Astrocyte (in vitro differentiated cells and primary cell): Measurements from ENCODE around the gene ADCY2. TPM values are rescaled to one million over a fixed set of nuclear protein-coding genes. Genes with fewer than 3 reads are reported as not detected.

ENCODE experiments used
- DNase-seq: peaks from one replicate; pipeline ENCODE4 v3.0.0-alpha.2; 2010; ENCODE audit warnings: low read depth
- FAIRE-seq: peaks from 2 replicates; lab custom pipeline; 2011; peaks lifted over from hg19 to GRCh38; lab: Jason Lieb, UNC
- H2AFZ ChIP-seq: 2 replicates; pipeline ENCODE4 v1.6.0; 2012; ENCODE audit warnings: low read depth, low read length, inconsistent platforms
- H3K27ac ChIP-seq: 2 replicates; pipeline ENCODE4 v1.5.1; 2011; ENCODE audit warnings: low read depth, low read length, inconsistent platforms
- H3K27me3 ChIP-seq: 2 replicates; pipeline ENCODE4 v1.6.0; 2011; ENCODE audit warnings: low read length, inconsistent platforms; ENCODE audit not compliant: insufficient read depth
- H3K36me3 ChIP-seq: 2 replicates; pipeline ENCODE4 v1.5.1; 2011; ENCODE audit warnings: low read length, inconsistent platforms; ENCODE audit not compliant: insufficient read depth
- H3K4me1 ChIP-seq: 2 replicates; pipeline ENCODE4 v1.5.1; 2011; ENCODE audit warnings: low read length, inconsistent platforms; ENCODE audit not compliant: insufficient read depth
- H3K4me2 ChIP-seq: 2 replicates; pipeline ENCODE4 v1.6.0; 2012; ENCODE audit warnings: low read length, inconsistent platforms
- H3K4me3 ChIP-seq: 2 replicates; pipeline ENCODE4 v1.5.1; 2011; ENCODE audit warnings: low read depth, mild to moderate bottlenecking, low read length, inconsistent platforms; ENCODE audit not compliant: insufficient read depth
- H3K79me2 ChIP-seq: 2 replicates; pipeline ENCODE4 v1.6.0; 2012; ENCODE audit warnings: mild to moderate bottlenecking, low read length, inconsistent platforms; ENCODE audit not compliant: insufficient read depth
- H3K9ac ChIP-seq: 2 replicates; pipeline ENCODE4 v1.6.0; 2012; ENCODE audit warnings: mild to moderate bottlenecking, low read length, inconsistent platforms
- H3K9me3 ChIP-seq: 2 replicates; pipeline ENCODE4 v1.5.1; 2012; ENCODE audit warnings: low read depth, mild to moderate bottlenecking, low read length, inconsistent platforms; ENCODE audit not compliant: insufficient read depth
- H4K20me1 ChIP-seq: 2 replicates; pipeline ENCODE4 v1.6.0; 2012; ENCODE audit warnings: low read length, inconsistent platforms; ENCODE audit not compliant: insufficient read depth
- H3K27ac Mint-ChIP-seq: one replicate; pipeline ENCODE4 v1.8.0; 2021; ENCODE audit warnings: mild to moderate bottlenecking, mixed read lengths; ENCODE audit not compliant: unreplicated experiment
- H3K27me3 Mint-ChIP-seq: one replicate; pipeline ENCODE4 v1.8.0; 2021; ENCODE audit warnings: low read depth, mixed read lengths; ENCODE audit not compliant: unreplicated experiment
- H3K36me3 Mint-ChIP-seq: one replicate; pipeline ENCODE4 v1.8.0; 2021; ENCODE audit warnings: low read depth, mixed read lengths; ENCODE audit not compliant: unreplicated experiment
- H3K4me1 Mint-ChIP-seq: one replicate; pipeline ENCODE4 v1.8.0; 2021; ENCODE audit warnings: low read depth, mixed read lengths; ENCODE audit not compliant: unreplicated experiment
- H3K4me3 Mint-ChIP-seq: one replicate; pipeline ENCODE4 v1.8.0; 2021; ENCODE audit warnings: mild to moderate bottlenecking, moderate library complexity, mixed read lengths; ENCODE audit not compliant: unreplicated experiment
- H3K9me3 Mint-ChIP-seq: one replicate; pipeline ENCODE4 v1.8.0; 2021; ENCODE audit warnings: mild to moderate bottlenecking, mixed read lengths; ENCODE audit not compliant: unreplicated experiment
- CTCF ChIP-seq: IDR thresholded peaks from 2 replicates; pipeline ENCODE4 v1.5.1; 2011; ENCODE audit warnings: low read depth, mild to moderate bottlenecking, inconsistent platforms, low read length, moderate library complexity; ENCODE audit not compliant: insufficient read depth
- EZH2 ChIP-seq: IDR thresholded peaks from 2 replicates; pipeline ENCODE4 v1.6.1; 2012; ENCODE audit warnings: mild to moderate bottlenecking, low read length, inconsistent platforms; ENCODE audit not compliant: insufficient read depth
- total RNA-seq: library from RNA; stranded (reverse); gene quantifications from 2 replicates; pipeline ENCODE4 v1.2.1, GENCODE V29; 2021

The ADCY2 gene
- total RNA-seq, 1 donor from 2014 or later, result 5.7 TPM

- Mint-ChIP-seq H3K27ac (peak overlapping the region; percentile 20), H3K4me1 (peaks cover 5% of the 10 kb centered on the region), H3K9me3 (peaks cover 4% of the 10 kb centered on the region), H3K4me3 (no peak overlapping the region), H3K36me3 (no peaks in the 10 kb centered on the region), H3K27me3 (no peaks in the 10 kb centered on the region)
- Histone ChIP-seq H3K27ac (no peak overlapping the region), H3K4me2 (no peak overlapping the region), H3K9me3 (peaks cover 2% of the 10 kb centered on the region), H3K4me1 (no peaks in the 10 kb centered on the region), H2AFZ (no peak overlapping the region), H3K36me3 (no peaks in the 10 kb centered on the region), H3K79me2 (no peaks in the 10 kb centered on the region), H3K27me3 (no peaks in the 10 kb centered on the region), H4K20me1 (no peaks in the 10 kb centered on the region), H3K9ac (no peak overlapping the region), H3K4me3 (no peak overlapping the region)
- TF ChIP-seq EZH2 (no peak), CTCF (no peak)
- FAIRE-seq (no peak), DNase-seq (peak; percentile 61)
These were observed 31.6 kb upstream of the ADCY2 start for GRCh38 chr5:7364226-7364875.

- no peaks in the 10 kb centered on the region for H3K4me1 ChIP-seq
- no peak for TF ChIP-seq CTCF
- no peak for TF ChIP-seq EZH2
- H3K4me2 ChIP-seq, result no peak overlapping the region
- FAIRE-seq, result no peak
- peaks cover 10% of the 10 kb centered on the region for H3K9me3 ChIP-seq
- H3K27ac ChIP-seq, result no peak overlapping the region
- no peak for DNase-seq
- no peaks in the 10 kb centered on the region for H3K79me2 ChIP-seq
- H3K27me3 Mint-ChIP-seq, result no peaks in the 10 kb centered on the region
- H3K9ac ChIP-seq, result no peak overlapping the region
- H3K27ac Mint-ChIP-seq, result no peak overlapping the region
- H4K20me1 ChIP-seq, result no peaks in the 10 kb centered on the region
- no peak overlapping the region for H3K4me3 ChIP-seq
- no peaks in the 10 kb centered on the region for H3K36me3 Mint-ChIP-seq
- H3K9me3 Mint-ChIP-seq, result peaks cover 2% of the 10 kb centered on the region
- no peak overlapping the region for H3K4me3 Mint-ChIP-seq
- H2AFZ ChIP-seq, result no peak overlapping the region
- H3K36me3 ChIP-seq, result no peaks in the 10 kb centered on the region
- no peaks in the 10 kb centered on the region for H3K27me3 ChIP-seq
- peaks cover 5% of the 10 kb centered on the region for H3K4me1 Mint-ChIP-seq
These were observed 28.2 kb upstream of the ADCY2 start for GRCh38 chr5:7367780-7368179.

- H3K4me3 Mint-ChIP-seq, result no peak overlapping the region
- no peaks in the 10 kb centered on the region for H3K4me1 Mint-ChIP-seq
- no peaks in the 10 kb centered on the region for H4K20me1 ChIP-seq
- no peaks in the 10 kb centered on the region for H3K36me3 ChIP-seq
- no peak overlapping the region for H3K9ac ChIP-seq
- no peak overlapping the region for H3K27ac ChIP-seq
- no peak overlapping the region for H3K4me3 ChIP-seq
- FAIRE-seq (no peak), DNase-seq (no peak)
- H3K27me3 Mint-ChIP-seq, result peaks cover 3% of the 10 kb centered on the region
- no peak overlapping the region for H3K27ac Mint-ChIP-seq
- H3K4me1 ChIP-seq, result no peaks in the 10 kb centered on the region
- H2AFZ ChIP-seq, result no peak overlapping the region
- peaks cover 2% of the 10 kb centered on the region for H3K9me3 Mint-ChIP-seq
- no peak overlapping the region for H3K4me2 ChIP-seq
- H3K27me3 ChIP-seq, result no peaks in the 10 kb centered on the region
- H3K79me2 ChIP-seq, result no peaks in the 10 kb centered on the region
- no peak for TF ChIP-seq CTCF
- TF ChIP-seq EZH2, result no peak
- peaks cover 9% of the 10 kb centered on the region for H3K9me3 ChIP-seq
- H3K36me3 Mint-ChIP-seq, result no peaks in the 10 kb centered on the region
These were observed 23.5 kb upstream of the ADCY2 start for GRCh38 chr5:7372399-7372798.
